ENCODE results near the gene GMPS.

DNA sequence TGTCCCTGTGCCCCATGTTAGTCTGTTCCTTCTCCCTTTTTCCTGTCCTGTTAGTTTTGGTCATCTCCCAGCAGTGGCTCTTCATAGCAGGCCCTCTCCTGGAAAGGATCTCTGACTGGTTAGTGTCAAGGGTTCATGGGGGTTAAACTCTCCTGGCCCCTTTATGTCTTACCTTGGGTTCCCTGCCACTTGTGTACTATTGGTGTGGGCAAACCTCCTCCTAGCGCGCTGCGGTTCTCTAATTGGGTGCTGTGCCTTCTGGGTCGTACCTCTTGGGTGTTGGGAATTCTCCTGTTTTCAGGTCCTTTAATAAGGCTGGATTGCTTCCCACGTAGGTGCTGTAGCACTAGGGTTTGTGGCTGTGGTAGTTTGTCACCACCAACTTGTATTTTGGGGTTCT, 18.8 kb downstream of the GMPS start:
- TF ChIP-seq, protein P1, sequence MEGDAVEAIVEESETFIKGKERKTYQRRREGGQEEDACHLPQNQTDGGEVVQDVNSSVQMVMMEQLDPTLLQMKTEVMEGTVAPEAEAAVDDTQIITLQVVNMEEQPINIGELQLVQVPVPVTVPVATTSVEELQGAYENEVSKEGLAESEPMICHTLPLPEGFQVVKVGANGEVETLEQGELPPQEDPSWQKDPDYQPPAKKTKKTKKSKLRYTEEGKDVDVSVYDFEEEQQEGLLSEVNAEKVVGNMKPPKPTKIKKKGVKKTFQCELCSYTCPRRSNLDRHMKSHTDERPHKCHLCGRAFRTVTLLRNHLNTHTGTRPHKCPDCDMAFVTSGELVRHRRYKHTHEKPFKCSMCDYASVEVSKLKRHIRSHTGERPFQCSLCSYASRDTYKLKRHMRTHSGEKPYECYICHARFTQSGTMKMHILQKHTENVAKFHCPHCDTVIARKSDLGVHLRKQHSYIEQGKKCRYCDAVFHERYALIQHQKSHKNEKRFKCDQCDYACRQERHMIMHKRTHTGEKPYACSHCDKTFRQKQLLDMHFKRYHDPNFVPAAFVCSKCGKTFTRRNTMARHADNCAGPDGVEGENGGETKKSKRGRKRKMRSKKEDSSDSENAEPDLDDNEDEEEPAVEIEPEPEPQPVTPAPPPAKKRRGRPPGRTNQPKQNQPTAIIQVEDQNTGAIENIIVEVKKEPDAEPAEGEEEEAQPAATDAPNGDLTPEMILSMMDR (IDR thresholded peaks at IDR 0.05; ENCODE audit: insufficient read depth, low read length) = no peak
- TF ChIP-seq SPI1 (IDR thresholded peaks at IDR 0.05; ENCODE audit: borderline replicate concordance, low read depth) (no peak), GABPA (IDR thresholded peaks at IDR 0.05; ENCODE audit: low read depth) (no peak), POLR2AphosphoS5 (IDR thresholded peaks at IDR 0.05; ENCODE audit: low read depth) (no peak)
- TF ChIP-seq, protein P2, sequence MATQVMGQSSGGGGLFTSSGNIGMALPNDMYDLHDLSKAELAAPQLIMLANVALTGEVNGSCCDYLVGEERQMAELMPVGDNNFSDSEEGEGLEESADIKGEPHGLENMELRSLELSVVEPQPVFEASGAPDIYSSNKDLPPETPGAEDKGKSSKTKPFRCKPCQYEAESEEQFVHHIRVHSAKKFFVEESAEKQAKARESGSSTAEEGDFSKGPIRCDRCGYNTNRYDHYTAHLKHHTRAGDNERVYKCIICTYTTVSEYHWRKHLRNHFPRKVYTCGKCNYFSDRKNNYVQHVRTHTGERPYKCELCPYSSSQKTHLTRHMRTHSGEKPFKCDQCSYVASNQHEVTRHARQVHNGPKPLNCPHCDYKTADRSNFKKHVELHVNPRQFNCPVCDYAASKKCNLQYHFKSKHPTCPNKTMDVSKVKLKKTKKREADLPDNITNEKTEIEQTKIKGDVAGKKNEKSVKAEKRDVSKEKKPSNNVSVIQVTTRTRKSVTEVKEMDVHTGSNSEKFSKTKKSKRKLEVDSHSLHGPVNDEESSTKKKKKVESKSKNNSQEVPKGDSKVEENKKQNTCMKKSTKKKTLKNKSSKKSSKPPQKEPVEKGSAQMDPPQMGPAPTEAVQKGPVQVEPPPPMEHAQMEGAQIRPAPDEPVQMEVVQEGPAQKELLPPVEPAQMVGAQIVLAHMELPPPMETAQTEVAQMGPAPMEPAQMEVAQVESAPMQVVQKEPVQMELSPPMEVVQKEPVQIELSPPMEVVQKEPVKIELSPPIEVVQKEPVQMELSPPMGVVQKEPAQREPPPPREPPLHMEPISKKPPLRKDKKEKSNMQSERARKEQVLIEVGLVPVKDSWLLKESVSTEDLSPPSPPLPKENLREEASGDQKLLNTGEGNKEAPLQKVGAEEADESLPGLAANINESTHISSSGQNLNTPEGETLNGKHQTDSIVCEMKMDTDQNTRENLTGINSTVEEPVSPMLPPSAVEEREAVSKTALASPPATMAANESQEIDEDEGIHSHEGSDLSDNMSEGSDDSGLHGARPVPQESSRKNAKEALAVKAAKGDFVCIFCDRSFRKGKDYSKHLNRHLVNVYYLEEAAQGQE (IDR thresholded peaks at IDR 0.05; ENCODE audit: insufficient replicate concordance, low read depth) = no peak
